Small intestine (tissue), 16 donors: Measurements from ENCODE around the gene IFNA4. TPM values are rescaled to one million over a fixed set of nuclear protein-coding genes. Genes with fewer than 3 reads are reported as not detected.
A peak's percentile ranks its signal among the peaks of the same experiment; 100 is the strongest.
"Not testable (repeated sequence)": the region's sequence is repeated elsewhere in the genome, so short reads cannot be mapped to it uniquely, and the experiment has no call there.

Experiments used
- DNase-seq, 2 donors: peaks; one replicate each; pipeline versions ENCODE4 v3.0.0 to v3.0.0-alpha.2; 2013
- FAIRE-seq: peaks from 2 replicates; lab custom pipeline; 2012; peaks lifted over from hg19 to GRCh38; lab: Jason Lieb, UNC
- H3K27ac ChIP-seq, 3 donors: one replicate each; pipeline ENCODE4 v1.5.1; 2013; ENCODE audit warnings: low read length in 2 of 3, mild to moderate bottlenecking in 2 of 3, control low read depth in 1 of 3, inconsistent platforms in 1 of 3, low read depth in 1 of 3, moderate library complexity in 1 of 3
- H3K27me3 ChIP-seq, 3 donors: one replicate each; pipeline ENCODE4 v1.6.1; 2013; ENCODE audit warnings: low read length in 3 of 3, inconsistent platforms in 1 of 3; ENCODE audit not compliant: control insufficient read depth in 3 of 3, insufficient read depth in 3 of 3
- H3K36me3 ChIP-seq, 3 donors: one replicate each; pipeline ENCODE4 v1.6.1; 2013; ENCODE audit warnings: low read length in 3 of 3, inconsistent platforms in 1 of 3, low read depth in 1 of 3, mild to moderate bottlenecking in 1 of 3, moderate library complexity in 1 of 3; ENCODE audit not compliant: control insufficient read depth in 3 of 3, insufficient read depth in 2 of 3
- H3K4me1 ChIP-seq, 3 donors: one replicate each; pipeline ENCODE4 v1.6.1; 2013; ENCODE audit warnings: low read length in 2 of 3, inconsistent platforms in 1 of 3, low read depth in 1 of 3, mild to moderate bottlenecking in 1 of 3, moderate library complexity in 1 of 3; ENCODE audit not compliant: control insufficient read depth in 3 of 3, insufficient read depth in 2 of 3
- H3K4me3 ChIP-seq, 3 donors: one replicate each; pipeline ENCODE4 v1.5.1; 2013; ENCODE audit warnings: low read length in 3 of 3, control low read depth in 1 of 3, inconsistent platforms in 1 of 3, low read depth in 1 of 3, mild to moderate bottlenecking in 1 of 3, moderate library complexity in 1 of 3
- H3K9me3 ChIP-seq, 2 donors: one replicate each; pipeline ENCODE4 v1.6.1; 2013; ENCODE audit warnings: low read depth in 1 of 2, low read length in 1 of 2; ENCODE audit not compliant: control insufficient read depth in 2 of 2, insufficient read depth in 1 of 2
- WGBS, 3 donors: extraction: QIAGEN DNeasy Blood & Tissue Kit; methylation state at CpG; one replicate each; pipeline ENCODE4 v1.1.7; 2013; 5-methylcytosine and 5-hydroxymethylcytosine counted together
- long read RNA-seq, 10 donors: transcript quantifications; one replicate each; lab custom pipeline, GENCODE V29; 2026
- polyA plus RNA-seq, 4 donors: library from polyadenylated mRNA; stranded (reverse) in 3 of 4; unstranded in 1 of 4; fragments of 200-250 nt in 3 of 4; fragments of 120-200 nt in 1 of 4; gene quantifications; one replicate each; pipeline versions ENCODE4 v1.2.1 to v1.2.3, GENCODE V29; 2013
- donor health status: healthy with polysubstance abuse.
- donor health status: control.
- donor health status: control.
- donor health status: Bipolar disorder and iron deficiency.
- donor health status: healthy.

Gene IFNA4
- not detected for polyA plus RNA-seq
- long read RNA-seq, donor 1: 0 reads
- long read RNA-seq, donor 2: 0 reads
- long read RNA-seq, donor 3: 0 reads
- long read RNA-seq, donor 4: 0 reads
- long read RNA-seq, donor 5: 0 reads
- long read RNA-seq, donor 6: 0 reads
- long read RNA-seq, donor 7: 0 reads
- long read RNA-seq, donor 8: 0 reads
- long read RNA-seq, donor 9: 0 reads
- long read RNA-seq, donor 10: 0 reads

- H3K4me1 ChIP-seq, H3K27ac ChIP-seq, DNase-seq, H3K4me3 ChIP-seq, H3K36me3 ChIP-seq, H3K9me3 ChIP-seq, H3K27me3 ChIP-seq, FAIRE-seq: not testable (repeated sequence)
- 77 to 88% (median 82%) methylated on average over 2 to 3 of the region's 3 CpGs for WGBS, 3 donors
These were observed at the start of gene IFNA4 for GRCh38 chr9:21187487-21187886. Gene IFNA4, minus strand, starts transcription at chr9:21187587. Its CDS starts 56 bp downstream, at chr9:21187531.

GRCh38 chr9:21236360-21236714, 49.0 kb upstream of the IFNA4 start:
- not testable (repeated sequence) for H3K4me1 ChIP-seq, H3K4me3 ChIP-seq, H3K36me3 ChIP-seq, H3K9me3 ChIP-seq, H3K27me3 ChIP-seq, FAIRE-seq, DNase-seq, H3K27ac ChIP-seq
- 4 to 14% (median 14%) methylated on average over 1 of the region's 1 CpG for WGBS, 3 donors

GRCh38 chr9:21235468-21236359, 48.3 kb upstream of the IFNA4 start:
- H3K4me3 ChIP-seq, H3K9me3 ChIP-seq, H3K27me3 ChIP-seq, H3K27ac ChIP-seq, FAIRE-seq, H3K36me3 ChIP-seq, H3K4me1 ChIP-seq: not testable (repeated sequence)
- DNase-seq: peak; percentile 30 to 50
- 34 to 36% (median 34%) methylated on average over 8 of the region's 8 CpGs for WGBS, 3 donors

GRCh38 chr9:21234153-21234687, 46.8 kb upstream of the IFNA4 start:
- WGBS, 3 donors: 76 to 87% (median 85%) methylated on average over 4 of the region's 4 CpGs
- FAIRE-seq (no peak), DNase-seq (no peak)
- H3K36me3 ChIP-seq: no peaks in the 10 kb centered on the region
- no peaks in the 10 kb centered on the region for H3K4me1 ChIP-seq
- H3K27me3 ChIP-seq: no peaks in the 10 kb centered on the region
- H3K4me3 ChIP-seq: no peak overlapping the region
- H3K9me3 ChIP-seq: no peaks in the 10 kb centered on the region
- no peak overlapping the region for H3K27ac ChIP-seq

- Histone ChIP-seq H3K36me3 (no peaks in the 10 kb centered on the region), H3K4me3 (no peak overlapping the region), H3K27ac (no peak overlapping the region), H3K9me3 (no peaks in the 10 kb centered on the region), H3K27me3 (no peaks in the 10 kb centered on the region), H3K4me1 (no peaks in the 10 kb centered on the region)
- FAIRE-seq (no peak), DNase-seq (no peak)
- 86 to 94% (median 93%) methylated on average over 2 of the region's 2 CpGs for WGBS, 3 donors
These were observed 45.9 kb upstream of the IFNA4 start for GRCh38 chr9:21233258-21233657.

GRCh38 chr9:21228122-21228521, 40.7 kb upstream of the IFNA4 start, which contains the start of gene IFNA17:
Gene IFNA17, minus strand, starts transcription at chr9:21228222. Its CDS starts 49 bp downstream, at chr9:21228173.
- Histone ChIP-seq H3K9me3 (no peaks in the 10 kb centered on the region), H3K27ac (no peak within 1 kb of the TSS), H3K27me3 (no peaks in the 10 kb centered on the region), H3K4me3 (no peak within 1 kb of the TSS), H3K4me1 (no peaks in the 10 kb centered on the region), H3K36me3 (no peaks in the 10 kb centered on the region)
- 78 to 81% (median 79%) methylated on average over 2 of the region's 2 CpGs for WGBS, 3 donors
- DNase-seq: no peak
- no peak for FAIRE-seq

- FAIRE-seq, DNase-seq, H3K36me3 ChIP-seq, H3K4me1 ChIP-seq, H3K27me3 ChIP-seq, H3K9me3 ChIP-seq, H3K27ac ChIP-seq, H3K4me3 ChIP-seq: not testable (repeated sequence)
- 43 to 80% (median 50%) methylated on average over 1 of the region's 1 CpG for WGBS, 3 donors
These were observed 29.8 kb upstream of the IFNA4 start, which contains the start of gene IFNA16 for GRCh38 chr9:21217211-21217610. Gene IFNA16, minus strand, starts transcription at chr9:21217311. Its CDS starts 6 bp downstream, at chr9:21217305.

- H3K4me3 ChIP-seq, H3K27me3 ChIP-seq, H3K9me3 ChIP-seq, H3K4me1 ChIP-seq, FAIRE-seq, H3K27ac ChIP-seq, H3K36me3 ChIP-seq: not testable (repeated sequence)
- DNase-seq: peak in 1 of 2 donors; percentile 2
- 32 to 52% (median 41%) methylated on average over 4 to 5 of the region's 5 CpGs for WGBS, 3 donors
These were observed 26.3 kb upstream of the IFNA4 start for GRCh38 chr9:21213411-21214326.
